GM19025 (cell line): ENCODE data around the gene CREBZF.
"Not testable (repeated sequence)": the region's sequence is repeated elsewhere in the genome, so short reads cannot be mapped to it uniquely, and the experiment has no call there.

ENCODE experiments used
- ATAC-seq: cut with Tn5 transposase; IDR thresholded peaks from one replicate; pipeline ENCODE4 v1.9.1; 2021; ENCODE audit warnings: mild to moderate bottlenecking, low read depth, moderate library complexity; ENCODE audit not compliant: unreplicated experiment

Gene CREBZF

DNA sequence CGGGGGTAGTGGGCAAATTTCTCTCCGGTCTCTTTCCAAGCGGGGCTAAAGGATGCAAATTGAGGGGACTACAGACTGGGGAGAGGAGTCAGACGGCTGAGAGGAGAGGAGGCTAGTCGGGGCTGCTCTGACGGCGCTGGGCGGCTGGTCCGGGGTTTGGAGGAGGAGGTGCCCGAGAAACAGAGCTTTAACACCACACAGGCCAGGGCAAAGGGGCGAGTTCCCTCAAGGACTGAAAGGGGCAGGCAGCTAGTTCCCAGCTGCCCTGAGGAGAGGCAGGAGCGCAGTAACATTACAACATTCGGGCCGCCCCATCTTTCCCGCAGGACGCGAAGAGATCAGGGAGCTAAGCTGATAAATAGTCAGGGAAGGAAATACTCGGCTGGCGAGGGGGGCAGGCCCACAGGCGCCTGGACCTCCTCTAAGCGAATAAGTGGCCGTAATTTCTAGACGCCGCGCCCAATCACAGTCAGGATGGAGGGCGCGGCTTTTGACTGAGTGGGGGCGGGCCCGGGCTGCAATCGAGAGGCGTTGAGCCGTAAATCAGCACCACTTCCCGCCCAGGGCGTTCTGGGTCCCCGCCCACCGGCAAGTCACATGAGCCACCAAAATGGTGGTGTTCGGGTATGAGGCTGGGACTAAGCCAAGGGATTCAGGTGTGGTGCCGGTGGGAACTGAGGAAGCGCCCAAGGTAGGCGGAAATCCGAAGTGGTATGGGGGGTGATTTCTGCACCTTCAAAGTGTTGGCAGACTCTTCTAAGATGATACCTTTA lies 36.7 kb downstream of the CREBZF start, which contains the start of gene TMEM126B:
Gene TMEM126B, plus strand, starts transcription at position 596 of the 773 bp plus-strand sequence. Its CDS starts 15 bp downstream, at position 611.
- ATAC-seq: peak; percentile 100

GRCh38 chr11:85627332-85627997 lies 37.5 kb downstream of the CREBZF start, which contains the start of gene DLG2:
Gene DLG2, minus strand, starts transcription at chr11:85627344.
- no peak for ATAC-seq

GRCh38 chr11:85626496-85626895 lies 38.4 kb downstream of the CREBZF start:
- ATAC-seq: no peak

DNA sequence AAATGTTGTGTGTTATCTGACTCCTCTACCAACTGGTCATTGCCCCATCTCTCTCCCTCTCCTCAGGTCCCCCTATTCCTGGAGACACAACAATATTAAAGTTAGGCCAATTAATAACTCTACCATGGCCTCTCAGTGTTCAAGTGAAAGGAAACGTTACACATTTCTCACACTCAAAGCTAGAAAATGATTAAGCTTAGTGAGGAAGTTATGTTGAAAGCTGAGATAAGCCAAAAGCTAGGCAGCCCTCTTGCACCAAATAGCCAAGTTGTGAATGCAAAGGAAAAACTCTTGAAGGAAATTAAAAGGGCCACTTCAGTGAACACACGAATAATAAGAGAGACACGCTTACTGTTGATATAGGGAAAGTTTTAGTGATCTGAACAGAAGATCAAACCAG lies 44.7 kb downstream of the CREBZF start:
- no peak for ATAC-seq

- no peak for ATAC-seq
These were observed 45.4 kb downstream of the CREBZF start for GRCh38 chr11:85619499-85619898.

DNA sequence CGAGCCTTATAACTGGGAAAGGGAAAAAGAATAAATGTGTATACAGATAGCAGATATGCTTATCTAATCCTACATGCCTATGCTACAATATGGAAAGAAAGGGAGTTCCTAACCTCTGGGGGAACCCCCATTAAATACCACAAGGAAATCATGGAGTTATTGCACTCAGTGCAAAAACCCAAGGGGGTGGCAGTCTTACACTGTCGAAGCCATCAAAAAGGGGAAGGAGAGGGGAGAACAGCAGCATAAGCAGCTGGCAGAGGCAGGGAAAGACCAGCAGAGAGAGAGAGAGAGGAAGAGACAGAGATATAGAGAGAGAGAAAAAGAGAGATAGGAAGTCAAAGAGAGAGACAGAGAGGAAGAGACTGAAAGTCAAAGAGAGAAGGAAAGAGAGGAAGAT lies 53.3 kb downstream of the CREBZF start:
- not testable (repeated sequence) for ATAC-seq
